Measurements from ENCODE around the gene GALNT6.

The GALNT6 gene

GRCh38 chr12:51339750-51340149, 51.5 kb downstream of the GALNT6 start:
- TF ChIP-seq TAF1 (IDR thresholded peaks at IDR 0.05; ENCODE audit: borderline replicate concordance, insufficient read depth, low read length) (no peak), SIN3A (IDR thresholded peaks at IDR 0.05; ENCODE audit: borderline replicate concordance, insufficient read depth, low read length) (no peak), REST (IDR thresholded peaks at IDR 0.05; ENCODE audit: insufficient read depth in 1 of 2, low read depth in 2 of 2, low read length in 2 of 2) (no peak), POLR2AphosphoS5 (IDR thresholded peaks at IDR 0.05; ENCODE audit: low read depth, low read length) (no peak), FOXP2 (optimal IDR thresholded peaks at IDR 0.05; ENCODE audit: borderline replicate concordance, extremely low read depth, extremely low read length, insufficient read depth) (no peak)

DNA sequence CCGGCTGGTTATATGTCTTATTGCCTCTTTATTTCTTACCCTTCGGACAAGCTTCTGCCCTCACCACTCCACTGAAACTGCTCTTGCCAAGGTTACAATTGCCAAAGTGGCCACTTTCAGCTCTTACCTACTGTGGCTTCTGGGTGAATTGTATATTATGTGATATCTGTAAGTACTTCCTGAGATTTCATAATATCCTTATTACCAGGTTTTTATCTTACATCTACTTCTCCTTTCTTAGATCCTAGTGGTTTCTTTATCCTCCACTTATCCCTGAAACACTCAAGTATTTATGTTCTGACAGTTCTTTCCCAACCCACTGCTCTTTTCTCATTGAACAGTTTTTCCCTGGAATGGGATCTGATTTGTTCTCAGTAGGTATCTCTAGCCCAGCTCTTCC, 55.3 kb downstream of the GALNT6 start:
- TF ChIP-seq TAF1 (IDR thresholded peaks at IDR 0.05; ENCODE audit: borderline replicate concordance, insufficient read depth, low read length) (no peak), POLR2AphosphoS5 (IDR thresholded peaks at IDR 0.05; ENCODE audit: low read depth, low read length) (no peak), SIN3A (IDR thresholded peaks at IDR 0.05; ENCODE audit: borderline replicate concordance, insufficient read depth, low read length) (no peak), REST (IDR thresholded peaks at IDR 0.05; ENCODE audit: insufficient read depth in 1 of 2, low read depth in 2 of 2, low read length in 2 of 2) (no peak), FOXP2 (optimal IDR thresholded peaks at IDR 0.05; ENCODE audit: borderline replicate concordance, extremely low read depth, extremely low read length, insufficient read depth) (no peak)

DNA sequence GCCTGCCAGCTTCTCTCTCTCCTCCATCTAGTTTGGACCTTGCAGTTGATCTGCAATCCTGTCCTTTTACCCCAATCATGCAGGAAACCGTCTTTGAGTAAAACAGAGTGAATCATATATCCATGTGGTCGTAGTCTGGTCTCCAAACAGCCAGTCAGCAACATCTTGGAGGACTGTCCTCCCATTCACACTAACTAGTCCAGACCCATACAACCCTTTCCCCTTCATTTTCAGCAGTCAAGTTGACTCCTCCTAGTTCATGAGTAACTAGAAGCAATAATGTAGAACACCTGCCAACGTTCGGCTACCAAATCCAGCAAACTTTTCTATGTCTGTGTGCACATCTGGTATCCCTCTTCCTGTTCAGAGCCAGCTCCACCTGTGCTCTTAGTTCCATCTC, 56.4 kb downstream of the GALNT6 start:
- TF ChIP-seq REST (IDR thresholded peaks at IDR 0.05; ENCODE audit: insufficient read depth in 1 of 2, low read depth in 2 of 2, low read length in 2 of 2) = no peak
- TF ChIP-seq TAF1 (IDR thresholded peaks at IDR 0.05; ENCODE audit: borderline replicate concordance, insufficient read depth, low read length) = no peak
- TF ChIP-seq FOXP2 (optimal IDR thresholded peaks at IDR 0.05; ENCODE audit: borderline replicate concordance, extremely low read depth, extremely low read length, insufficient read depth) = no peak

DNA sequence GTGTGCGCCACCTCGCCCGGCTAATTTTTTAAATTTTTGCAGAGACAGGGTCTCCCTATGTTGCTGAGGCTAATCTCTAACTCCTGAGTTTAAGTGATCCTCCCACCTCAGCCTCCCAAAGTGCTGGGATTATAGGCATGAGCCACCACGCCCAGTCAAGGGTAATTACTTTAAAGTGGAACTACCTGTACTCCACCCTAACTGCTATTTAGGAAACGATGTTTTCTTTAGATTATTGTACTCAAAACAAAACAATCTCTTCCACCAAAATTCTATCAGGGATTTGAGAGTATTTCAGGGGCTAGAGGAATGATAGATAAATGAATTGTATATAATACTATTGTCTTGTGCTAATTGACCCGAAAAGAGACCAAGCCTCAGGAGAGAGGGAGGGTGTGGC, 57.7 kb downstream of the GALNT6 start:
- TF ChIP-seq TAF1 (IDR thresholded peaks at IDR 0.05; ENCODE audit: borderline replicate concordance, insufficient read depth, low read length) (no peak), POLR2AphosphoS5 (IDR thresholded peaks at IDR 0.05; ENCODE audit: low read depth, low read length) (no peak), FOXP2 (optimal IDR thresholded peaks at IDR 0.05; ENCODE audit: borderline replicate concordance, extremely low read depth, extremely low read length, insufficient read depth) (no peak), SIN3A (IDR thresholded peaks at IDR 0.05; ENCODE audit: borderline replicate concordance, insufficient read depth, low read length) (no peak), REST (IDR thresholded peaks at IDR 0.05; ENCODE audit: insufficient read depth in 1 of 2, low read depth in 2 of 2, low read length in 2 of 2) (no peak)

DNA sequence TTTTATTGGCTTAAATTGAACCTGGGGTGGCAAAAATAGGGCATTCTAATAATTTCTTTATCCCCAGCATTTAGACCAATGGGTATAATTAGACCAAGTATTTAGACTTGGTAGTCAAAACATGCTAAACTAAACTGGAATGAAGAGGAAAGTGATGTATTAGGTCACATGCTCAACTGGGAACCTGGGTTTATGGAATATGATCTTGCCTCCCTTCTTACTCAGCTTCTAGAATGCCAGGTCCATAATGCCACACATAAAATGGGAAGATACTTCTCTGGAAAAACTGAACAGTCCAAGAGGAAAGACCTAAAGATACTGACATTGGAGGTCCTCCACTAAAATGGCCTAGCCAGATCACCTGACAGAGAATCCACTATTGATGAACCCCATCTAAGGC, 61.0 kb downstream of the GALNT6 start:
- TF ChIP-seq SIN3A (IDR thresholded peaks at IDR 0.05; ENCODE audit: borderline replicate concordance, insufficient read depth, low read length) = no peak
- no peak for TF ChIP-seq FOXP2 (optimal IDR thresholded peaks at IDR 0.05; ENCODE audit: borderline replicate concordance, extremely low read depth, extremely low read length, insufficient read depth)
